Ascending aorta (tissue), 2 donors: ENCODE data around the gene PCDHA1. TPM values are rescaled to one million over a fixed set of nuclear protein-coding genes. Genes with fewer than 3 reads are reported as not detected.

Experiments
- DNase-seq, 2 donors: peaks; one replicate each; pipeline ENCODE4 v3.0.0-alpha.2; 2019; ENCODE audit warnings: low spot score in 2 of 2
- H3K27ac ChIP-seq, 2 donors: fragments of 200-600 bp; sonication (generic); one replicate each; pipeline ENCODE4 v1.5.1; 2016 to 2017; ENCODE audit warnings: mild to moderate bottlenecking in 1 of 2
- H3K27me3 ChIP-seq: fragments of 200-600 bp; sonication (generic); one replicate; pipeline ENCODE4 v1.5.1; 2017
- H3K36me3 ChIP-seq, 2 donors: fragments of 200-600 bp; sonication (generic); one replicate each; pipeline ENCODE4 v1.5.1; 2016
- H3K4me1 ChIP-seq, 2 donors: fragments of 200-600 bp; sonication (generic); one replicate each; pipeline ENCODE4 v1.5.1; 2016 to 2017; ENCODE audit warnings: mild to moderate bottlenecking in 1 of 2
- H3K4me3 ChIP-seq, 2 donors: fragments of 200-600 bp; sonication (generic); one replicate each; pipeline ENCODE4 v1.5.1; 2016 to 2017; ENCODE audit warnings: mild to moderate bottlenecking in 1 of 2
- H3K9me3 ChIP-seq, 2 donors: fragments of 200-600 bp; sonication (generic); one replicate each; pipeline ENCODE4 v1.5.1; 2016
- CTCF ChIP-seq, 3 experiments: fragments of 200-600 bp in 2 of 3; fragments of 450-650 bp in 1 of 3; sonication (generic) in 2 of 3; IDR thresholded peaks; one replicate each; pipeline ENCODE4 v1.5.1; 2016 to 2019; ENCODE audit warnings: antibody characterized with exemption in 3 of 3, mild to moderate bottlenecking in 1 of 3, moderate library complexity in 1 of 3
- intact Hi-C: fragments of 100-400 bp; cut with DNase I; formaldehyde crosslinking; loops from one replicate; pipeline ENCODE4 v1.15.1; 2023
- total RNA-seq: library from RNA; depleted of rRNA; stranded (reverse); fragments of >200 nt; gene quantifications from one replicate; pipeline ENCODE4 v1.1.0, GENCODE V29; 2016

Gene PCDHA1
- total RNA-seq, 1 donor from 2014 or later: not detected

- Histone ChIP-seq H3K4me1 (no peaks in the 10 kb centered on the region), H3K4me3 (no peak overlapping the region), H3K27me3 (no peaks in the 10 kb centered on the region), H3K36me3 (no peaks in the 10 kb centered on the region), H3K9me3 (no peaks in the 10 kb centered on the region), H3K27ac (no peak overlapping the region)
- no peak for TF ChIP-seq CTCF (IDR thresholded peaks at IDR 0.05)
- intact Hi-C loops: no loop called here
- no peak for DNase-seq
Observed at GRCh38 chr5:141002605-141002965, 216.6 kb downstream of the PCDHA1 start.

- TF ChIP-seq CTCF (IDR thresholded peaks at IDR 0.05): no peak
- intact Hi-C loops: no loop called here
- Histone ChIP-seq H3K4me3 (no peak overlapping the region), H3K27ac (no peak overlapping the region), H3K27me3 (no peaks in the 10 kb centered on the region), H3K9me3 (no peaks in the 10 kb centered on the region), H3K4me1 (no peaks in the 10 kb centered on the region), H3K36me3 (no peaks in the 10 kb centered on the region)
- no peak for DNase-seq
Observed at GRCh38 chr5:141003031-141003430, 217.1 kb downstream of the PCDHA1 start.

- H3K4me3 ChIP-seq: no peak overlapping the region
- H3K27me3 ChIP-seq: no peaks in the 10 kb centered on the region
- DNase-seq: no peak
- no peaks in the 10 kb centered on the region for H3K36me3 ChIP-seq
- TF ChIP-seq CTCF (IDR thresholded peaks at IDR 0.05): no peak
- H3K27ac ChIP-seq: no peak overlapping the region
- intact Hi-C loops: no loop called here
- H3K9me3 ChIP-seq: no peaks in the 10 kb centered on the region
- no peaks in the 10 kb centered on the region for H3K4me1 ChIP-seq
Observed at GRCh38 chr5:141003791-141004611, 218.1 kb downstream of the PCDHA1 start.

- Histone ChIP-seq H3K4me1 (no peaks in the 10 kb centered on the region), H3K27ac (no peak overlapping the region), H3K27me3 (no peaks in the 10 kb centered on the region), H3K36me3 (no peaks in the 10 kb centered on the region), H3K9me3 (no peaks in the 10 kb centered on the region), H3K4me3 (no peak overlapping the region)
- TF ChIP-seq CTCF (IDR thresholded peaks at IDR 0.05): no peak
- DNase-seq: no peak
- intact Hi-C loops: no loop called here
Observed at GRCh38 chr5:141007791-141008190, 221.9 kb downstream of the PCDHA1 start.

GRCh38 chr5:141010047-141010793, 224.3 kb downstream of the PCDHA1 start:
- Histone ChIP-seq H3K9me3 (no peaks in the 10 kb centered on the region), H3K4me1 (no peaks in the 10 kb centered on the region), H3K27me3 (no peaks in the 10 kb centered on the region)

More at GRCh38 chr5:141010047-141010793, 224.3 kb downstream of the PCDHA1 start:
- H3K4me3 ChIP-seq: no peak overlapping the region
- TF ChIP-seq CTCF (IDR thresholded peaks at IDR 0.05): no peak
- DNase-seq: no peak
- intact Hi-C loops: no loop called here
- H3K36me3 ChIP-seq: no peaks in the 10 kb centered on the region
- H3K27ac ChIP-seq: no peak overlapping the region
